LNCaP clone FGC (cell line): ENCODE data around the gene SYT11.

Experiments
- DNase-seq: peaks from one replicate; pipeline ENCODE4 v3.0.0-alpha.2; 2011; ENCODE audit warnings: low read depth
- H3K4me3 ChIP-seq: 2 replicates; pipeline ENCODE4 v1.5.1; 2011; ENCODE audit warnings: mild to moderate bottlenecking, low read depth, low read length, control low read depth
- TF ChIP-seq, protein P1 (sequence below): IDR thresholded peaks from 2 replicates; pipeline ENCODE4 v1.5.1; 2012; ENCODE audit warnings: mild to moderate bottlenecking; ENCODE audit not compliant: control insufficient read depth, insufficient read depth; ENCODE audit errors: extremely low read depth

Gene SYT11

GRCh38 chr1:155931332-155932038 lies 72.1 kb downstream of the SYT11 start:
- H3K4me3 ChIP-seq = no peak overlapping the region
- DNase-seq = no peak
- TF ChIP-seq, protein P1, sequence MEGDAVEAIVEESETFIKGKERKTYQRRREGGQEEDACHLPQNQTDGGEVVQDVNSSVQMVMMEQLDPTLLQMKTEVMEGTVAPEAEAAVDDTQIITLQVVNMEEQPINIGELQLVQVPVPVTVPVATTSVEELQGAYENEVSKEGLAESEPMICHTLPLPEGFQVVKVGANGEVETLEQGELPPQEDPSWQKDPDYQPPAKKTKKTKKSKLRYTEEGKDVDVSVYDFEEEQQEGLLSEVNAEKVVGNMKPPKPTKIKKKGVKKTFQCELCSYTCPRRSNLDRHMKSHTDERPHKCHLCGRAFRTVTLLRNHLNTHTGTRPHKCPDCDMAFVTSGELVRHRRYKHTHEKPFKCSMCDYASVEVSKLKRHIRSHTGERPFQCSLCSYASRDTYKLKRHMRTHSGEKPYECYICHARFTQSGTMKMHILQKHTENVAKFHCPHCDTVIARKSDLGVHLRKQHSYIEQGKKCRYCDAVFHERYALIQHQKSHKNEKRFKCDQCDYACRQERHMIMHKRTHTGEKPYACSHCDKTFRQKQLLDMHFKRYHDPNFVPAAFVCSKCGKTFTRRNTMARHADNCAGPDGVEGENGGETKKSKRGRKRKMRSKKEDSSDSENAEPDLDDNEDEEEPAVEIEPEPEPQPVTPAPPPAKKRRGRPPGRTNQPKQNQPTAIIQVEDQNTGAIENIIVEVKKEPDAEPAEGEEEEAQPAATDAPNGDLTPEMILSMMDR = no peak

- TF ChIP-seq, protein P1 = no peak
- DNase-seq = no peak
- H3K4me3 ChIP-seq = no peak overlapping the region
Observed at GRCh38 chr1:155932081-155932480, 72.7 kb downstream of the SYT11 start.

DNA sequence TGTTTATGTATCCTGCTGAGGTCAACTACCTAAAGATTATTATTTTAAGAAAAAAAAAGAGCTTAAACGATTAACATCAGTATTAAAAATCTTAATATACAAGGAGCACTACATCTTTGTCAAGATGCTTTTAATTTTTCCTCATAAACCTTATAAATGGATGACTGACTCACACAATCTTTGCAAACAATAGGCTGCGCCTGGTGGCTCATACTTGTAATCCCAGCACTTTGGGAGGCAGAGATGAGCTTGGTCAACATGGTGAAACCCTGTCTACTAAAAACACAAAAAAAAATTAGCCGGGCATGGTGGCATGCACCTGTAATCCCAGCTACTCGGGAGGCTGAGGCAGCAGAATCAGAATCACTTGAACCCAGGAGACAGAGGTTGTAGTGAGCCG lies 73.1 kb downstream of the SYT11 start:
- peak overlapping the region; percentile 90 for H3K4me3 ChIP-seq
- TF ChIP-seq, protein P1 = no peak

GRCh38 chr1:155933591-155934096 lies 74.3 kb downstream of the SYT11 start:
- H3K4me3 ChIP-seq = peak overlapping the region; percentile 90
- DNase-seq = no peak
- TF ChIP-seq, protein P1 = no peak

More for the DNA sequence above, 73.1 kb downstream of the SYT11 start:
- no peak for DNase-seq

- DNase-seq = peak; percentile 99
- TF ChIP-seq, protein P1 = no peak
- H3K4me3 ChIP-seq = peak within 1 kb of the TSS; percentile 90
Observed at GRCh38 chr1:155934097-155934935, 74.9 kb downstream of the SYT11 start, which contains the start of gene KHDC4. Gene KHDC4 (minus strand): TSS chr1:155934413. CDS start chr1:155934373, 40 bp downstream.
